IMR-90 (cell line): ENCODE results near the gene COL4A1. TPM values are rescaled to one million over a fixed set of nuclear protein-coding genes. Genes with fewer than 3 reads are reported as not detected.
A peak's percentile ranks its signal among the peaks of the same experiment; 100 is the strongest.

Experiments
- ATAC-seq: fragments of 200-7000 bp; cut with Tn5 transposase; 2 replicates; pipeline ENCODE4 v1.9.1; 2020; ENCODE audit warnings: low read depth, mild to moderate bottlenecking, moderate library complexity
- BruUV-seq: library from RNA; stranded (reverse); fragments of 400-500 nt; replicated peaks from 2 replicates; lab custom pipeline; 2021; lab: Mats Ljungman, UMichigan
- CTCF ChIA-PET: fragments of 300-600 bp; formaldehyde crosslinking; extraction: SDS; loops from one replicate; lab custom pipeline; 2021; ENCODE audit warnings: antibody characterized with exemption; lab: Yijun Ruan, JAX
- POLR2A ChIA-PET: fragments of 300-600 bp; sonication (Branson Sonifier 250); formaldehyde crosslinking; loops from one replicate; lab custom pipeline; 2022; ENCODE audit warnings: antibody characterized with exemption; ENCODE audit not compliant: unreplicated experiment; lab: Charles Lee
- DNase-seq: peaks from one replicate; pipeline ENCODE4 v3.0.0; 2013
- H2AFZ ChIP-seq: replicated peaks from 2 replicates; pipeline ENCODE3; 2013; ENCODE audit warnings: low read length, mild to moderate bottlenecking; ENCODE audit not compliant: poor library complexity
- H2AK5ac ChIP-seq: 2 replicates; pipeline ENCODE4 v1.6.1; 2013; ENCODE audit warnings: low read depth, low read length, inconsistent platforms
- H2AK9ac ChIP-seq: replicated peaks from 2 replicates; pipeline ENCODE3; 2013; ENCODE audit warnings: mild to moderate bottlenecking, low read depth, low read length, moderate library complexity; ENCODE audit not compliant: poor library complexity
- H2BK120ac ChIP-seq: 2 replicates; pipeline ENCODE4 v1.6.1; 2013; ENCODE audit warnings: low read depth, low read length, inconsistent platforms
- H2BK15ac ChIP-seq: 3 replicates; pipeline ENCODE4 v1.6.1; 2013; ENCODE audit warnings: low read depth, low read length, inconsistent platforms
- H2BK20ac ChIP-seq: 2 replicates; pipeline ENCODE4 v1.6.1; 2013; ENCODE audit warnings: low read depth, mild to moderate bottlenecking, inconsistent platforms, low read length, moderate library complexity
- H2BK5ac ChIP-seq: 2 replicates; pipeline ENCODE4 v1.6.1; 2013; ENCODE audit warnings: mild to moderate bottlenecking, low read depth, low read length, inconsistent platforms; ENCODE audit not compliant: poor library complexity, severe bottlenecking
- H3K14ac ChIP-seq: replicated peaks from 2 replicates; pipeline ENCODE4 v1.6.1; 2013; ENCODE audit warnings: low read depth, low read length, inconsistent platforms
- H3K18ac ChIP-seq: 2 replicates; pipeline ENCODE4 v1.6.1; 2013; ENCODE audit warnings: low read depth, low read length, control low read depth
- H3K23ac ChIP-seq: 2 replicates; pipeline ENCODE4 v1.6.1; 2013; ENCODE audit warnings: low read depth, low read length, inconsistent platforms
- H3K27ac ChIP-seq: 2 replicates; pipeline ENCODE4 v1.5.1; 2013; ENCODE audit warnings: mild to moderate bottlenecking, control low read depth, low read length; ENCODE audit not compliant: insufficient read depth
- H3K27me3 ChIP-seq: 2 replicates; pipeline ENCODE4 v1.6.1; 2013; ENCODE audit warnings: low read length; ENCODE audit not compliant: control insufficient read depth, insufficient read depth
- H3K36me3 ChIP-seq: 2 replicates; pipeline ENCODE4 v1.6.1; 2013; ENCODE audit warnings: low read length, mixed read lengths; ENCODE audit not compliant: control insufficient read depth, insufficient read depth
- H3K4ac ChIP-seq: 2 replicates; pipeline ENCODE4 v1.6.1; 2013; ENCODE audit warnings: low read depth, low read length, inconsistent platforms
- H3K4me1 ChIP-seq: 2 replicates; pipeline ENCODE4 v1.6.1; 2013; ENCODE audit warnings: low read length, mixed read lengths; ENCODE audit not compliant: control insufficient read depth, insufficient read depth
- H3K4me2 ChIP-seq: 2 replicates; pipeline ENCODE4 v1.6.1; 2013; ENCODE audit warnings: low read depth, mild to moderate bottlenecking, control low read depth, low read length, moderate library complexity
- H3K4me3 ChIP-seq: 2 replicates; pipeline ENCODE4 v1.5.1; 2013; ENCODE audit warnings: low read depth, mild to moderate bottlenecking, control low read depth, low read length, moderate library complexity; ENCODE audit not compliant: insufficient read depth
- H3K56ac ChIP-seq: 2 replicates; pipeline ENCODE4 v1.6.1; 2013; ENCODE audit warnings: low read length, inconsistent platforms; ENCODE audit not compliant: insufficient read depth; ENCODE audit errors: extremely low read depth
- H3K79me1 ChIP-seq, 2 experiments: 2 replicates each; pipeline ENCODE4 v1.6.1; 2013; ENCODE audit warnings: low read length in 2 of 2, inconsistent platforms in 1 of 2, low read depth in 1 of 2
- H3K9ac ChIP-seq: 2 replicates; pipeline ENCODE4 v1.6.1; 2013; ENCODE audit warnings: low read depth, low read length, control low read depth
- H3K9me1 ChIP-seq: 2 replicates; pipeline ENCODE4 v1.6.1; 2013; ENCODE audit warnings: low read length, inconsistent platforms; ENCODE audit not compliant: insufficient read depth
- H3K9me3 ChIP-seq: 2 replicates; pipeline ENCODE4 v1.6.1; 2013; ENCODE audit warnings: low read length; ENCODE audit not compliant: control insufficient read depth, insufficient read depth
- H4K20me1 ChIP-seq: 2 replicates; pipeline ENCODE4 v1.6.1; 2013; ENCODE audit warnings: low read length, inconsistent platforms; ENCODE audit not compliant: insufficient read depth
- H4K5ac ChIP-seq: 2 replicates; pipeline ENCODE4 v1.6.1; 2013; ENCODE audit warnings: mild to moderate bottlenecking, low read depth, low read length, control low read depth
- H4K8ac ChIP-seq, 2 experiments: 2 replicates each; pipeline ENCODE4 v1.6.1; 2013; ENCODE audit warnings: low read depth in 2 of 2, low read length in 2 of 2, control low read depth in 1 of 2, inconsistent platforms in 1 of 2
- H4K91ac ChIP-seq: 2 replicates; pipeline ENCODE4 v1.6.1; 2013; ENCODE audit warnings: low read depth, low read length, inconsistent platforms; ENCODE audit not compliant: insufficient read depth
- CHD1 ChIP-seq: IDR thresholded peaks from 2 replicates; pipeline ENCODE4 v1.6.1; 2012; ENCODE audit warnings: low read depth, low read length, improper control_type of control experiment
- WGBS, 2 experiments: methylation state at CpG; one replicate each; pipeline versions ENCODE4 v1.1.5 to v1.1.7; 2013; ENCODE audit warnings: missing lambda C conversion rate in 2 of 2; ENCODE audit not compliant: insufficient read length in 1 of 2; ENCODE audit errors: extremely low coverage in 2 of 2; 5-methylcytosine and 5-hydroxymethylcytosine counted together
- dilution Hi-C: fragments of 300-500 bp; cut with HindIII; formaldehyde crosslinking; loops from one replicate; pipeline ENCODE4 v1.14.3; 2018; ENCODE audit warnings: low sequenced_read_pairs; ENCODE audit not compliant: unreplicated experiment
- in situ Hi-C: fragments of 300-500 bp; cut with MboI; formaldehyde crosslinking; loops from 3 replicates; pipeline ENCODE4 v1.14.3; 2019; ENCODE audit warnings: low sequenced_read_pairs, inconsistent platforms, mixed read lengths
- intact Hi-C: fragments of 100-400 bp; cut with micrococcal nuclease; formaldehyde crosslinking; loops from 2 replicates; pipeline ENCODE4 v1.10.0; 2022
- polyA plus RNA-seq, 3 experiments: library from polyadenylated mRNA; depleted of rRNA; stranded (reverse); fragments of >200 nt; gene quantifications; 2 replicates each; pipeline ENCODE4 v1.2.3, GENCODE V29; 2012; ENCODE audit warnings: low replicate concordance in 1 of 3
- total RNA-seq: library from RNA; depleted of rRNA; stranded (reverse); fragments of >200 nt; gene quantifications from 2 replicates; pipeline ENCODE4 v1.2.3, GENCODE V29; 2012
- TF ChIP-seq, protein P1 (sequence below): fragments of 150-350 bp; IDR thresholded peaks from 2 replicates; pipeline ENCODE4 v1.6.1; 2017; ENCODE audit warnings: mild to moderate bottlenecking, antibody characterized with exemption, low read length, low read depth

COL4A1 gene
- total and polyA plus RNA-seq, 2 of the 4 experiments (the other 2 are of a cell fraction): 230 to 337 TPM

GRCh38 chr13:110308656-110309359 lies 1.9 kb upstream of the COL4A1 start:
- peak; percentile 35; the same call in 1 of the 2 replicates for TF ChIP-seq CHD1
- TF ChIP-seq, protein P1, sequence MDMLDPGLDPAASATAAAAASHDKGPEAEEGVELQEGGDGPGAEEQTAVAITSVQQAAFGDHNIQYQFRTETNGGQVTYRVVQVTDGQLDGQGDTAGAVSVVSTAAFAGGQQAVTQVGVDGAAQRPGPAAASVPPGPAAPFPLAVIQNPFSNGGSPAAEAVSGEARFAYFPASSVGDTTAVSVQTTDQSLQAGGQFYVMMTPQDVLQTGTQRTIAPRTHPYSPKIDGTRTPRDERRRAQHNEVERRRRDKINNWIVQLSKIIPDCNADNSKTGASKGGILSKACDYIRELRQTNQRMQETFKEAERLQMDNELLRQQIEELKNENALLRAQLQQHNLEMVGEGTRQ: no peak
- Histone ChIP-seq H3K23ac (peak overlapping the region; percentile 88), H3K9me1 (peaks cover 29% of the 10 kb centered on the region), H4K8ac (peak overlapping the region; percentile 46 to 84), H3K56ac (peak overlapping the region; percentile 87), H3K36me3 (peaks cover 37% of the 10 kb centered on the region), H2AK9ac (peak overlapping the region; percentile 93), H3K27ac (peak overlapping the region; percentile 78), H2BK20ac (peak overlapping the region; percentile 69), H4K20me1 (peaks cover 67% of the 10 kb centered on the region), H2BK120ac (peak overlapping the region; percentile 75), H3K18ac (peak overlapping the region; percentile 32), H3K9ac (peak overlapping the region; percentile 96), H3K4me2 (peak overlapping the region; percentile 93), H3K27me3 (no peaks in the 10 kb centered on the region), H3K9me3 (no peaks in the 10 kb centered on the region), H3K4ac (peak overlapping the region; percentile 93), H3K4me1 (peaks cover 31% of the 10 kb centered on the region), H3K4me3 (peak overlapping the region; percentile 84), H3K14ac (peak overlapping the region; percentile 92), H4K91ac (peak overlapping the region; percentile 91), H2BK15ac (peak overlapping the region; percentile 56; the same call in 1 of the 3 replicates), H2AK5ac (peak overlapping the region; percentile 89), H3K79me1 (peaks cover 0 to 56% of the 10 kb centered on the region in 2 experiments; a peak in 2 of 4 replicates), H2BK5ac (peak overlapping the region; percentile 89), H4K5ac (peak overlapping the region; percentile 24), H2AFZ (peak overlapping the region; percentile 83)
- intact Hi-C loops: no loop called here
- in situ Hi-C loops: no loop called here
- ChIA-PET CTCF (interaction anchor here (0.6 to 1.8 kb wide), 5 partner anchors 18 to 103 kb away, joined by 3 to 4 read pairs (median 3); no protein-coding TSS in a partner anchor), POLR2A (interaction anchor here (0.7 to 0.8 kb wide), 2 partner anchors 15 to 90 kb away, joined by 5 read pairs; no protein-coding TSS in a partner anchor)
- 30% methylated on average over 5 of the region's 31 CpGs; no CpG with 5 or more reads in 1 of the 2 experiments for WGBS, 2 experiments
- no TSS peak for BruUV-seq
- dilution Hi-C loops: no loop called here
- ATAC-seq (no peak), DNase-seq (no peak)
